Mesothelial cell of epicardium (in vitro differentiated cells): Measurements from ENCODE around the gene EEF1E1. TPM values are rescaled to one million over a fixed set of nuclear protein-coding genes. Genes with fewer than 3 reads are reported as not detected.

Experiments
- DNase-seq, 2 experiments: peaks; one replicate each; pipeline ENCODE4 v3.0.0; 2021; ENCODE audit warnings: low spot score in 2 of 2; ENCODE audit not compliant: unreplicated experiment in 2 of 2
- H3K27ac Mint-ChIP-seq: 2 replicates; pipeline ENCODE4 v1.8.0; 2021; ENCODE audit warnings: mixed read lengths
- H3K27me3 Mint-ChIP-seq: 2 replicates; pipeline ENCODE4 v1.8.0; 2021; ENCODE audit warnings: low read depth, mixed read lengths
- H3K36me3 Mint-ChIP-seq: 2 replicates; pipeline ENCODE4 v1.8.0; 2021; ENCODE audit warnings: mixed read lengths
- H3K4me1 Mint-ChIP-seq: 2 replicates; pipeline ENCODE4 v1.8.0; 2021; ENCODE audit warnings: mixed read lengths
- H3K4me3 Mint-ChIP-seq: 2 replicates; pipeline ENCODE4 v1.8.0; 2021; ENCODE audit warnings: mild to moderate bottlenecking, moderate library complexity, mixed read lengths
- H3K9me3 Mint-ChIP-seq: 2 replicates; pipeline ENCODE4 v1.8.0; 2021; ENCODE audit warnings: mixed read lengths
- CTCF ChIP-seq: fragments of 200-600 bp; sonication (generic); IDR thresholded peaks from one replicate; pipeline ENCODE4 v1.5.0; 2021; ENCODE audit warnings: antibody characterized with exemption; ENCODE audit not compliant: unreplicated experiment
- total RNA-seq: library from RNA; stranded (reverse); gene quantifications from 3 replicates; pipeline ENCODE4 v1.2.1, GENCODE V29; 2021

The EEF1E1 gene
- total RNA-seq, 1 donor from 2014 or later, result 34.0 TPM

GRCh38 chr6:8113131-8113654 is 10.8 kb upstream of the EEF1E1 start:
- TF ChIP-seq CTCF, result no peak
- Mint-ChIP-seq H3K27me3 (peaks cover 3% of the 10 kb centered on the region), H3K4me3 (no peak overlapping the region), H3K36me3 (no peaks in the 10 kb centered on the region), H3K27ac (no peak overlapping the region), H3K4me1 (no peaks in the 10 kb centered on the region), H3K9me3 (peaks cover 3% of the 10 kb centered on the region)
- DNase-seq, result no peak

- Mint-ChIP-seq H3K27ac (no peak overlapping the region), H3K36me3 (no peaks in the 10 kb centered on the region), H3K4me3 (no peak overlapping the region), H3K9me3 (peaks cover 6% of the 10 kb centered on the region), H3K4me1 (no peaks in the 10 kb centered on the region), H3K27me3 (peaks cover 5% of the 10 kb centered on the region)
- no peak for TF ChIP-seq CTCF
- no peak for DNase-seq
Observed at GRCh38 chr6:8110725-8111124, 8.4 kb upstream of the EEF1E1 start.

GRCh38 chr6:8110117-8110721 is 7.9 kb upstream of the EEF1E1 start:
- no peak overlapping the region for H3K4me3 Mint-ChIP-seq
- DNase-seq, result no peak
- H3K36me3 Mint-ChIP-seq, result no peaks in the 10 kb centered on the region
- peaks cover 3% of the 10 kb centered on the region for H3K9me3 Mint-ChIP-seq
- no peak for TF ChIP-seq CTCF
- H3K4me1 Mint-ChIP-seq, result no peaks in the 10 kb centered on the region
- peaks cover 5% of the 10 kb centered on the region for H3K27me3 Mint-ChIP-seq
- H3K27ac Mint-ChIP-seq, result no peak overlapping the region

GRCh38 chr6:8108759-8109539 is 6.6 kb upstream of the EEF1E1 start:
- no peaks in the 10 kb centered on the region for H3K36me3 Mint-ChIP-seq
- DNase-seq, result no peak
- H3K4me3 Mint-ChIP-seq, result no peak overlapping the region
- no peaks in the 10 kb centered on the region for H3K4me1 Mint-ChIP-seq
- H3K27me3 Mint-ChIP-seq, result peaks cover 2% of the 10 kb centered on the region
- H3K9me3 Mint-ChIP-seq, result peaks cover 3% of the 10 kb centered on the region
- no peak overlapping the region for H3K27ac Mint-ChIP-seq
- TF ChIP-seq CTCF, result no peak

GRCh38 chr6:8108031-8108660 is 5.8 kb upstream of the EEF1E1 start:
- H3K27me3 Mint-ChIP-seq, result peaks cover 2% of the 10 kb centered on the region
- DNase-seq, result no peak
- no peak overlapping the region for H3K27ac Mint-ChIP-seq
- H3K9me3 Mint-ChIP-seq, result peaks cover 3% of the 10 kb centered on the region
- no peak for TF ChIP-seq CTCF
- peaks cover 3% of the 10 kb centered on the region for H3K4me1 Mint-ChIP-seq
- no peak overlapping the region for H3K4me3 Mint-ChIP-seq
- H3K36me3 Mint-ChIP-seq, result no peaks in the 10 kb centered on the region
